Epithelial cell of proximal tubule (primary cell): ENCODE measurements around the gene KRT74. TPM values are rescaled to one million over a fixed set of nuclear protein-coding genes. Genes with fewer than 3 reads are reported as not detected.

ENCODE experiments used
- DNase-seq: peaks from one replicate; pipeline ENCODE4 v3.0.0-alpha.2; 2011; ENCODE audit warnings: low read depth
- H3K4me3 ChIP-seq: 2 replicates; pipeline ENCODE4 v1.5.1; 2011; ENCODE audit warnings: low read depth, mild to moderate bottlenecking, low read length
- total RNA-seq: library from RNA; depleted of rRNA; stranded (reverse); fragments of >200 nt; gene quantifications from 2 replicates; pipeline ENCODE4 v1.2.3, GENCODE V29; 2015
- TF ChIP-seq, protein P1 (sequence below): conservative IDR thresholded peaks from 2 replicates; pipeline ENCODE4 v1.5.1; 2012; ENCODE audit warnings: low read depth, mild to moderate bottlenecking, low read length

KRT74 gene
- total RNA-seq, 1 donor from 2014 or later: not detected

DNA sequence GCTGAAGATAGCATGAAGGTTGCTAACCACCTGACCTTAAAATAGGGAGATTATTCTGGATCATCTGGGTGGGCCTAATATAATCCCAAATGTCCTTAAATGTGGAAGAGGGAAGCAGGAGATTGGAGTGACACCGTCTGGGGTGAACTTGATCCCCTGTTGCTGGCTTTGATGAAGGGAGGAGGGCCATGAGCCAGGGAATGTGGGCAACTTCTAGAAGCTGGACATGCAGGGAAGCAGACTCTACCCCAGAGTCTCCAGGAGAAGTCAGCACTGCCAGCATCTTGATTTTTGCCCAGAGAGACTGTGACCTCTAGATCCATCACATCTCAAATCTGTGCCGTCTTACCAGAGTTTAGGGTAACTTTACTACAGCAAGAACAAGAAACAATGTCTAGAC, 44.2 kb downstream of the KRT74 start:
- no peak overlapping the region for H3K4me3 ChIP-seq
- TF ChIP-seq, protein P1, sequence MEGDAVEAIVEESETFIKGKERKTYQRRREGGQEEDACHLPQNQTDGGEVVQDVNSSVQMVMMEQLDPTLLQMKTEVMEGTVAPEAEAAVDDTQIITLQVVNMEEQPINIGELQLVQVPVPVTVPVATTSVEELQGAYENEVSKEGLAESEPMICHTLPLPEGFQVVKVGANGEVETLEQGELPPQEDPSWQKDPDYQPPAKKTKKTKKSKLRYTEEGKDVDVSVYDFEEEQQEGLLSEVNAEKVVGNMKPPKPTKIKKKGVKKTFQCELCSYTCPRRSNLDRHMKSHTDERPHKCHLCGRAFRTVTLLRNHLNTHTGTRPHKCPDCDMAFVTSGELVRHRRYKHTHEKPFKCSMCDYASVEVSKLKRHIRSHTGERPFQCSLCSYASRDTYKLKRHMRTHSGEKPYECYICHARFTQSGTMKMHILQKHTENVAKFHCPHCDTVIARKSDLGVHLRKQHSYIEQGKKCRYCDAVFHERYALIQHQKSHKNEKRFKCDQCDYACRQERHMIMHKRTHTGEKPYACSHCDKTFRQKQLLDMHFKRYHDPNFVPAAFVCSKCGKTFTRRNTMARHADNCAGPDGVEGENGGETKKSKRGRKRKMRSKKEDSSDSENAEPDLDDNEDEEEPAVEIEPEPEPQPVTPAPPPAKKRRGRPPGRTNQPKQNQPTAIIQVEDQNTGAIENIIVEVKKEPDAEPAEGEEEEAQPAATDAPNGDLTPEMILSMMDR: no peak
- DNase-seq: no peak

- no peak overlapping the region for H3K4me3 ChIP-seq
- TF ChIP-seq, protein P1: no peak
- DNase-seq: no peak
Observed at GRCh38 chr12:52528641-52529143, 45.0 kb downstream of the KRT74 start.

DNA sequence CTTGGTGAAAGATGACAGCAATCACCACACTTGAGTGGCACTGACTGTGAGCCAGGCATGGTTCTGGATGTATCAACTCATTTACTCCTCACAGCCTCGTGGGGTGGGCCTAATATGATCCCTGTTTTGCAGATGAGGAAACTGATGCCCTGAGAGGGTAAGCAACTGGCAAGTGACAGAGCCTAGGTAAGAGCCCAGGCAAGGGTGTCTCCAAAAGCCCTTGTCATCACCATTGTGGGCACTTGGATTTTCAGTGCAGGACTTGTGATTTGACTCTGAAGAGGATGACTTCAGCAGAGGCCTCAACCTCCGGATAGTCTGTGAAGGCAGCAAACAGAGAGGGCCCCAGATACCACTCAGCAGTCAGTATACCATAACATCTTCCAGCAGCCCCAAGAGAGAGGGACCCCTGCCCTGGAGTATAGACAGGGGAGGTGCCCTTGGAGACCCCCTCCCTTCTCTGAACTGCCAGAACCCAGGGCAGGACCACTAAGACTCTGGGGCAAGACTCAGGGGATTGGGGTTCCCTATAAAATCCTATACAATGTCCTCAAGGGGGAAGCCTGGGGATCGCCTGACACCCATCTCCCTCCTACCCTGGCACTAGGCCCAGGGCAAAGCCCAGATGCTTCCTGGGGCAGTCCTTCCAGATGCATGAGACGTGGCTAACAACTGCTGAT, 46.4 kb downstream of the KRT74 start:
- H3K4me3 ChIP-seq: no peak overlapping the region
- no peak for DNase-seq
- TF ChIP-seq, protein P1: no peak

GRCh38 chr12:52526511-52526951, 47.1 kb downstream of the KRT74 start:
- TF ChIP-seq, protein P1: no peak
- no peak overlapping the region for H3K4me3 ChIP-seq
- no peak for DNase-seq

DNA sequence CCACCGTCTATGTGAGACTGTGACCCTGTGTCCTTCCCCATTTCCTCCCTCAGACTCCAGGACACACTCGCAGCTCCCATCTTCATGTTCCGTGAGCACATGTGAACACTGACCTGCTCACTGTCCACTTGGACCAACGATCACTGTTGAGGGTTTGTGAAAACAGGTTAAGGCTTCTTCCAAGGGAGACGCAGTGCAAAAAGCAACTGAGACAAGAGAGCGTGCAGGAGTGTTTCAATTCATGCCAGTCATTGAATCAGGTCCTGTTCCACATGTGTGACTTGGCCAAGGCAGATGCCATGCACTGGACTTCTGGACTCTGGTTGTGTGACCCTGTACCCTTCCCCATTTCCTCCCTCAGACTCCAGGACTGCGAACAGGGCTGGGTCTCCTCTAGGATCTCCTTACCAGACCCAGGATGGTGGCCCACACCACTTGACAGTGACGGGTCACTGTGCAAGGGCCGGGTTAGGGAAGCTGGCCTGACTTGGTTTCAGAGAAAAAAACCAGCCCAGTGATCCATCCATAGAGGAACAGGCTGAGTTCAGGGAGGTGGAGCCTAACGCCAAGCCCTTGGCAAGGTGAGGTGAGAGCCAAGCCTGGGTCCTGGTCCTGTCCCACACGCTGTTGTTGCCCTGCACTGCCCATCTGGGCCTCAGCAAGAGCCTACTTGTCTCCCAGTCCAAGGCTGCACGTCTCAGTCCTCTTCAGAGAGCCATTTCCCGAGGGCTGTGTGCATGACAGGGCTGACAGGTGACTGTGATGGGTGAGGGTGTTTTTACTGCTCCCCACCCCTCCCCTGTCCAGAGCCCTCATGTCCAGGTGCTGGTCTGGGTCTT, 47.8 kb downstream of the KRT74 start:
- no peak for DNase-seq
- no peak overlapping the region for H3K4me3 ChIP-seq
- TF ChIP-seq, protein P1: no peak

GRCh38 chr12:52524898-52525591, 48.6 kb downstream of the KRT74 start:
- TF ChIP-seq, protein P1: no peak
- no peak overlapping the region for H3K4me3 ChIP-seq

More at GRCh38 chr12:52524898-52525591, 48.6 kb downstream of the KRT74 start:
- DNase-seq: no peak
